ENCODE results near the gene ALDH4A1. TPM values are rescaled to one million over a fixed set of nuclear protein-coding genes. Genes with fewer than 3 reads are reported as not detected.

Gene ALDH4A1
- total RNA-seq, 2 experiments from 2014 or later: 6.1 to 7.6 TPM

DNA sequence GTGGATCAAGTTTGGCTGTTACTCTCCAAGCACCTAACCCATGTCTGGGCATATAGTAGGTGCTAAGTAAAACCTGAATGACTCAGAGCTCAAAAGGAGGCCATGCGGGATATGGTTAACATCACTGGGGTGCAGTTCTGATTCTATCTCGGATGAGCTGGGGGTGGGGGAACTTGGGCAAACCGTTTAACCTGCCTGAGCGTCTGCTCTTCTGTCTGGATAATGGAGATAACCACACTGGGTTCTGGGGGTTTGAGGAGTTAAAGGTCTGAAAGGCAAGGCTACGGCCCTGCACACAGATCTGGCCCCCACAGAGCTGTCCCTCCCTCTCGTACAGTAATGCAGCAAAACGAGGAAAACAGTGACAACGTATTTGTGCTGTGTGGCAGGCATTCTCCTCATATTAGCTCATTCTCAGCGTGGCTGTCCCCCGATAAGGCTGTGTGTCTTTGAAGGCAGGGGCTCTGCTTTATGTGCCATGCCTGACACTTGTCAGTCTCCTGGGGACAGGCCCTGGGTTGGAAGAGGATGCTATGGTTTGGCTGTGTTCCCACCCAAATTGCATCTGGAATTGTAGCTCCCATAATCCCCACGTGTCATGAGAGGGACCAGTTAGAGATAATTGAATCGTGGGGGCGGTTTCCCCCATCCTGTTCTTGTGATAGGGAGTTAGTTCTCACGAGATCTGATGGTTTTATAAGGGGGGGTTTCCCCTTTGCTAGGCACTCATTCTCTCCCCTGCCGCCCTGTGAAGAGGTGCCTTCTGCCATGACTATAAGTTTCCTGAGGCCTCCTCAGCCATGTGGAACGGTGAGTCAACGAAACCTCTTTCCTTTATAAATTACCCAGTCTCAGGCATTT lies 6.8 kb upstream of the ALDH4A1 start:
- intact Hi-C loops (cut with micrococcal nuclease; ENCODE audit: unreplicated experiment): loop anchor here (5.0 to 10.0 kb wide), 2 partner anchors 186 to 203 kb away; no protein-coding TSS in a partner anchor
- TF ChIP-seq, protein P1, sequence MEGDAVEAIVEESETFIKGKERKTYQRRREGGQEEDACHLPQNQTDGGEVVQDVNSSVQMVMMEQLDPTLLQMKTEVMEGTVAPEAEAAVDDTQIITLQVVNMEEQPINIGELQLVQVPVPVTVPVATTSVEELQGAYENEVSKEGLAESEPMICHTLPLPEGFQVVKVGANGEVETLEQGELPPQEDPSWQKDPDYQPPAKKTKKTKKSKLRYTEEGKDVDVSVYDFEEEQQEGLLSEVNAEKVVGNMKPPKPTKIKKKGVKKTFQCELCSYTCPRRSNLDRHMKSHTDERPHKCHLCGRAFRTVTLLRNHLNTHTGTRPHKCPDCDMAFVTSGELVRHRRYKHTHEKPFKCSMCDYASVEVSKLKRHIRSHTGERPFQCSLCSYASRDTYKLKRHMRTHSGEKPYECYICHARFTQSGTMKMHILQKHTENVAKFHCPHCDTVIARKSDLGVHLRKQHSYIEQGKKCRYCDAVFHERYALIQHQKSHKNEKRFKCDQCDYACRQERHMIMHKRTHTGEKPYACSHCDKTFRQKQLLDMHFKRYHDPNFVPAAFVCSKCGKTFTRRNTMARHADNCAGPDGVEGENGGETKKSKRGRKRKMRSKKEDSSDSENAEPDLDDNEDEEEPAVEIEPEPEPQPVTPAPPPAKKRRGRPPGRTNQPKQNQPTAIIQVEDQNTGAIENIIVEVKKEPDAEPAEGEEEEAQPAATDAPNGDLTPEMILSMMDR (conservative IDR thresholded peaks at IDR 0.05; ENCODE audit: low read length): no peak
- no peak for TF ChIP-seq EZH2phosphoT487 (IDR thresholded peaks at IDR 0.05; ENCODE audit: borderline replicate concordance, low read depth, low read length)
- no peaks in the 10 kb centered on the region for H3K36me3 ChIP-seq (ENCODE audit: insufficient read depth, low read length)
- H2AFZ ChIP-seq (ENCODE audit: low read length): no peak overlapping the region
- CTCF ChIA-PET (ENCODE audit: unreplicated experiment): interaction anchor here (1.0 to 1.2 kb wide), 2 partner anchors 10 to 25 kb away, joined by 3 to 4 read pairs; no protein-coding TSS in a partner anchor
- H3K4me2 ChIP-seq (ENCODE audit: low read length): no peak overlapping the region
- H3K79me2 ChIP-seq (ENCODE audit: insufficient read depth, low read depth, low read length): no peaks in the 10 kb centered on the region
- H3K4me3 ChIP-seq (ENCODE audit: low read depth, low read length, poor library complexity, severe bottlenecking): no peak overlapping the region
- no peaks in the 10 kb centered on the region for H3K9me3 ChIP-seq (ENCODE audit: low read length)
- POLR2A ChIA-PET: no interaction called here
- no peaks in the 10 kb centered on the region for H3K9me2 ChIP-seq (ENCODE audit: insufficient read depth, low read length)
- no peak for DNase-seq (ENCODE audit: low spot score)
- no TSS peak for BruUV-seq (replicated peaks)
- H3K27ac ChIP-seq (ENCODE audit: low read depth, low read length, poor library complexity, severe bottlenecking): no peak overlapping the region
- H4K20me1 ChIP-seq (ENCODE audit: insufficient read depth, low read length): no peaks in the 10 kb centered on the region
- H3K4me1 ChIP-seq (ENCODE audit: insufficient read depth, low read length, poor library complexity, severe bottlenecking): peaks cover 11% of the 10 kb centered on the region

DNA sequence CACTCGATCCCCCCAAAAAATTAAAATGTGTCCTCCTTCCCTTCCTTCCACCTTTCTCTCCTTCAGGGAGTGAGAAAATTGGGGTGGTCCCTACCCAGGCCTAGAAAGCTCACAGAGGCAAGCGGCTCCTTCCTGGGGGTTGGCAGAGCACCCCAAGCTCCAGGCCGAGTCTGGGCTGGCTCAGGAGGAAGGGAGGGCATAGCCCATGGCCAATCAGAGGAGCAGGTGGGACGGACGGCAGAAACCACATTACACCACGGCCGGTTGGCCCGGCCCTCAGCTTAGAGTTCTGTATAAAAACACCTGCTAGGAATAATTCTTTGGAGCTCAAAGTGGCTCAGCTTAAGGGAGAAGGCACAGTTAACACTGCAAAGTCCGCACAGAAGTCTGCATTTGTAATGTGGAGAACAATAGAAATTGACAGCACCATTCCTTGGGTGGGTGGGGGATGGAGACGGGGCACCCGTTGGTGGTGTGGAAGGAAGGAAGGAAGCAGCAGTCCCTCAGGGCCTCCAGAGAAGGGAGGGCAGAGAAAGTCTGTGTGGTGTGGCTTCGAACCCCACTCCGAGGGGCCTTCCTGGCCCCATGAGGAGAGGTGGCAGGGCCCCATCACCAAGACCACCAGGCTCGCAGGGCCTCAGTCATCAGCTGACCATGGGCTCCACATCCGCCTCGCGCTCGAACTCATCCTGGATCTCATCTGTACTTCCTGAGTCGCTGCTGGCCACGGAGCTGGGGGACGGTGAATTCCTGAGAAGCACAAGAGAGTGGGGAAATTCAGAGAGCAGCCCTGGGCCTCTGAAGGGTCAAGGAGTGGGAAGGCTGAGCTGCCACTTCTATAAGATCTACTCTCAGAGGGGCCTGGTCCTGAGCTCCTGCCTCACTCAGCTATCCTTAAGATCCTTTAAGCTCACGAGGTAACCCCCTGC lies 5.8 kb upstream of the ALDH4A1 start:
- H4K20me1 ChIP-seq (ENCODE audit: insufficient read depth, low read length): no peaks in the 10 kb centered on the region
- TF ChIP-seq EZH2phosphoT487 (IDR thresholded peaks at IDR 0.05; ENCODE audit: borderline replicate concordance, low read depth, low read length): no peak
- TF ChIP-seq, protein P1 (conservative IDR thresholded peaks at IDR 0.05; ENCODE audit: low read length): no peak

More for the DNA sequence above, 5.8 kb upstream of the ALDH4A1 start:
- Histone ChIP-seq H3K27ac (ENCODE audit: low read depth, low read length, poor library complexity, severe bottlenecking) (no peak overlapping the region), H3K4me3 (ENCODE audit: low read depth, low read length, poor library complexity, severe bottlenecking) (no peak overlapping the region), H3K4me2 (ENCODE audit: low read length) (peak overlapping the region; percentile 21; the same call in 1 of the 2 replicates), H3K4me1 (ENCODE audit: insufficient read depth, low read length, poor library complexity, severe bottlenecking) (peaks cover 16% of the 10 kb centered on the region), H2AFZ (ENCODE audit: low read length) (peak overlapping the region; percentile 68), H3K79me2 (ENCODE audit: insufficient read depth, low read depth, low read length) (no peaks in the 10 kb centered on the region), H3K36me3 (ENCODE audit: insufficient read depth, low read length) (no peaks in the 10 kb centered on the region), H3K9me3 (ENCODE audit: low read length) (no peaks in the 10 kb centered on the region), H3K9me2 (ENCODE audit: insufficient read depth, low read length) (no peaks in the 10 kb centered on the region)
- ChIA-PET POLR2A (no interaction called here), CTCF (ENCODE audit: unreplicated experiment) (interaction anchor here (1.0 to 1.2 kb wide), 2 partner anchors 9 to 24 kb away, joined by 3 to 4 read pairs; no protein-coding TSS in a partner anchor)
- peak; percentile 39 for DNase-seq (ENCODE audit: low spot score)
- intact Hi-C loops (cut with micrococcal nuclease; ENCODE audit: unreplicated experiment): loop anchor here (5.0 to 10.0 kb wide), 2 partner anchors 187 to 204 kb away; no protein-coding TSS in a partner anchor
- BruUV-seq (replicated peaks): no TSS peak
